Embryonic facial prominence (tissue), 1 donor: Measurements from ENCODE around the gene MC3R.

Experiments
- DNase-seq: peaks from one replicate; pipeline ENCODE4 v3.0.0-alpha.2; 2016; ENCODE audit errors: extremely low spot score

MC3R gene

DNA sequence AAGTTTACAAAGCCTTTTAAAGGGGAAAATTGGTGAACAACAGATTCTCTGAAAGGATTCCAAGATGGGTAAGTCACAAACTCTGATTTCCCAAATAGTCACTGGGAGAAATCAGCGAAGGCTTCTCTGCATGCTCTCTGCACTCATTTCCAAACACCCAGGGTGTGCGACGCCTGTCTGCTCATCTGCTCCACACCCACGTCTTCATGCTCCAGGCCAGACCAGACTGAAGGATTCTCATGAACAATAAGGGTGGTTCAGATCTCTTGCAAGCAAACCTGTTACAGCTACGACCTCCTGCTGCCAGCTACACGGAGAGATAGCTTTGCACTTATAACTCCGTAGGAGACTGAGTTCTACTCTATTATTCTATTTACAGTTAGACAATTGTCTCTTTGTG is 1.4 kb downstream of the MC3R start:
- no peak for DNase-seq

DNA sequence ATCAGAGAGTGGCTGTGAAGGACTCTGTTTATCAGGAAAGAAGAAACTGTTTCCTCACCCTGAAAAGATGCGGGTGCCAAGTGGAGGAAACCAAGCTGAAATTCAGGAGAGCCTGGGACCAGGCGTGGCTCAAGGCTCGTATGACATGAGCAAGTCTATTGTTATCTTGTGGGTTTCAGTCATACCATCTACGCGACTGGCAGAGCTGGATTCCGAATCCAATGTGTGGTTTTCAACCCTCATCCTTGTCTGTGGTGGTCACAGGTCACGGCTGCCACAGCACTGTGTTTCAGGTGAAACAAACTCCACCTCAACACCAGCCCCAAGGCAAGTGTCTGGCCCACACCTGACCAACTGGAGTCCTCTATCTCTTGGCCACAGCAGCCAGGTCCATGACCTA is 9.1 kb downstream of the MC3R start:
- DNase-seq: no peak

DNA sequence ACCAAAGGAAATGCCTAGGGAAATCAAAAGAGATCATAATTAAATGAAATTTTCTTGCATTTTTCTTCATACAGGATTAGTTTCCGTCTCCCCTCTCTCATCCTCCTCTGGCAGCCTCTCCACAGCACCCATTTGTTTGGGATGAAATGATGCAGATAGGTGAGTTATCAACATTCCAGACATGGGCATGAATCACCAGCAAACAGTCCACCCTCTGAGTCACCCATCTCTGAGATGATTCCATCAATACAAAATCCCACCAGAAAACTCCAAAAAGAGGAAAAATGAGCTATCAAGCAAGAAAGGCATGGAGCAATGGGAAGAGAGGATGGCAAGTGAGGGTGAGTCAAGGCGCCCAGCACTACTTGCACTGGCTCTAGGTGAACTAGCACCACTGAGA is 11.4 kb downstream of the MC3R start:
- no peak for DNase-seq

DNA sequence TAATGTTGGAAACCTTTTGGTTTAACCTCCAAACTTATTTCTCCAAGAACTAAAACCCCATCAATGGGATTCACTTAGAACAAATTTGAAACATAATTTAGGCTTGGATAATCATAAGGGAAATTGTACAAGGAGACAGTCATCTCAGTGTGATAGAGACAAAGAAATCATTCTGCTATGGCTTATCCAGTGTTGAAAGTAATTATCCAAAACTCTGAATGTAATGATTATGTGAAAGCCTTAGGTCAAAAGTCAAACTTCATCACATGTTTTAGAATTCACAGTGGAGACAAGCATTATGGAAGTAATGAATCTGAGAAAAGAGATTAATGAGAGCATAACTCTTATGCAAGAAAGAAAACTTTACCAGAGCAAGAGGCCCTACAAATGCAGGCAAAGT is 20.0 kb downstream of the MC3R start:
- no peak for DNase-seq

DNA sequence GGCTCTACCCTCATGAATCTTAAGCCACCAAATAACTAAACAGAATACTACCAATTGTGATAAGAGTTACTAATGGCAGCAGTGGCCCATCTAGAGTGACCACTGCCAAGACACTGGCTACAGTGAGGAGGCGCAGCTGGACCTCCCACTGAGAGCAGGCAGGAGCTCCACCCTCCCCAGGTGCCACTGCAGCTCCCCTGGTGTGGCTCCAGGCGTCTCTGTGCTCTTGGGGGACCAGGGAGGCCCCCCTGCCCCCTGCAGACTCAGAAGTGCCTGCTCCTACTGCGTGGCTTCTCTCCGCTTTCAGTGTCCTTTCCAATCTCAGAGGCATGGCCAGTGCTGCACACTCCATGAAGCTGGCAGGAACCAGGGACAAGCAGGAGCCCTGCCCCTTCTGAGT is 23.4 kb downstream of the MC3R start:
- no peak for DNase-seq

DNA sequence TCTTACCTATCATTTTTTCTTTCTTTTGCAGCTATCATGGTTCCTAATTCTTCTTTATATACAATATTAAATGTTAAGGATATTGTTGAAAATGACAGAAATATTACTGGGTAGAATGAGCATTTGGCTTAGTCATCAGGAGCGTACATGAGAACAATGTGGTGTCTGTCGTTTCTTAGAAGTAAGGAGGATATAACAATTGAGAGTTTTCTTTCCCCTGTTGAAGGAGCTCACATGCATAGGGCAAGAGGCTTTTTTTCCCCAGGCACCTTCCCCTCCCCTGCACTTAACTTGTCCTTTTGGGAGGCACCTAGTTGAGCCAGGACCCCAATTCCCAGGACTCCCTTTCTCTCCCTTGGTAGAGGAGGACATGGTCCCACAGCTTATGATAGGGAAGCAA is 25.0 kb downstream of the MC3R start:
- no peak for DNase-seq

DNA sequence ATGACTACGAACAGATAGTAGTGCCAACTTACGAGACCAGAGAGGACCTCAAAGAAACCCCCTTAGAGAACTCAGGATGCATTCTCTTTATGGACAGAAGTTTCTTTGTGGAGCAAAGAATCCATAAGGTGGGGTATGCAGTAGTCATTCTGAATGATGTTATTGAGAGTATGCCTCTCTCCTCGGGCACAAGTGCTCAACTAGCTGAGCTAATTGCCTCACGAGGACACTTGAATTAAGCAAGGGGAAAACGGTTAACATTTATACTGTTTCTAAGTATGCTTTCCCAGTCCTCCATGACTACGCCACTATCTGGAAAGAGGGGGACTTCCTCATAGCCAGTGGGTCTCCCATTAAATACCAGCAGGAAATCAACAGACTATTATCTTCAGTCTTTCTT is 25.6 kb downstream of the MC3R start:
- DNase-seq: no peak

DNA sequence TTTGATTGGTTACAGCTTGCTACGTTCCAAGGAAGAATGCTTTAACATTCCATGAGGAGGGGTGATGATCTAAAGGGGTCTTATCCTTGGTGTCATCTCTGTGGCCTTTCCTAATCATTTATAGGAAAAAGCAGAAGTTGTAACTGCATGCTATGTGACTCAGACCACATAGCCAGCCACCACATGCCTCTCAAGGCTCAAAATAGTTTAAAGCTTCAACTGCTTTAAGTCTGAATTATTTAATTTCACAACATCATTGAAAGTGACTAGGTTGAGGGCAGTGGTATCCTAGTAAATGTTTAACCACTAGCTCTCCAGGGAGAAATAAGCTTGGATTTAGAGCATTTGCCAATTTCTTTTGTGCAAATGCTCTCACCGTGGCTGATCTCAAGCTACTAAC is 29.7 kb downstream of the MC3R start:
- DNase-seq: no peak

DNA sequence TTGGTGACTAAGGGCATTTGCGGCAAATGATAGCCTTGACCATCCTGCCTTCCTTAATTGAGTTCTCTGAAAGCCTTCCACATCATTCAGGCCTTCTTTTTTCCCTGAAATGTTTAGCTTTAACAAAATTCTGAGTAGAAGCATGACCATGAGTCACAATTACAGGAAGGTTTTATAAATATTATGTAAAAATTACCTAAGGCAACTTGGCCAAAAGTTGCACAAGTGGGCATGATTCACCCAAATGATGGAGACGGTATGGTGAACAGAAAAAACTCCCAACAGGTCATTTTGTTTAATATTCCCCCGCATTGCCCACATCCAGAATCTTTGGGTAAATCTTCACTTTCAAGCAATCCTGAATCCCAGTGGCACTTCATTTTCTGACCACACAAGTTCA is 37.0 kb downstream of the MC3R start:
- no peak for DNase-seq

DNA sequence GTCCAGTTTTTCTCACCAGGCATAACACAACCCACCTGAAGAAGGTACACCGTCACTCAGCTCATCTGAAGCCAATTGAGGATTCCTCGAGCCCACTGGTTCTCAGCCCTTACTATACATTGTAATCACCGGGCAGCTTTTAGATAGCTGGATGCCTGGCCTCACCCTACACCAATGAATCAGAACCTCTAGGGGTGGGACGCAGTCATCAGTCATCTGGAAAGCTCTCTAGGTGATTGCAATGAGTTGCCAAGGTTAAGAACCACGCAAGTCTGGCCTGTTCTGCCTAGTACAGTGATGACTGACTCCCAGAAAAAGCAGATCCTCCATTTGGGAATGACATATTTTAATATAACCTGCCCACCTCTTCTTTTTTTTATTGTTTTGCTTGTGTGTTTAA is 41.1 kb downstream of the MC3R start:
- no peak for DNase-seq

DNA sequence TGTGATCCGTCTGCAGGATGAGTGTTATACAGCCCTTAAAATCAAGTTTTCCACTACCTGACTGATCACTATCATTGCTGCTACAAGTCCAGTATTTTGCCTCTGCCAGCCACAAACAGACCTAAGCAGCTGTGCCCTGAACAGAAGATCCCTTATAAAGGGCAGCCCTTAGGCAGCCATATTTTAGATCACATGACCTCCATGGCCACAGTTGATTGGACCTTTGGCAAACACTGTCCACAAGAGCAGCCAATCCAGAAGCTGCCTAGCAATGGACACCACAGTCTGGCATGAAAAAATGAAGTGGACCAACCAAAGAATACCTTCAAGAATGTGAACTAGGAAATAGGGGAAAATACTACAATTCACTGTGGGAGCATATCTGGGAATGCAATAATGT is 50.8 kb downstream of the MC3R start:
- no peak for DNase-seq
